Stomach smooth muscle (tissue), 2 donors: ENCODE data around the gene CYP2A6.
"Not testable (repeated sequence)": the region's sequence is repeated elsewhere in the genome, so short reads cannot be mapped to it uniquely, and the experiment has no call there.

Experiments used
- H3K27ac ChIP-seq: one replicate; pipeline ENCODE4 v1.7.0; 2013; ENCODE audit warnings: mild to moderate bottlenecking, low read length, inconsistent platforms
- H3K27me3 ChIP-seq, 2 donors: one replicate each; pipeline ENCODE4 v1.7.0; 2013; ENCODE audit warnings: low read length in 2 of 2; ENCODE audit not compliant: insufficient read depth in 2 of 2, control insufficient read depth in 1 of 2
- H3K36me3 ChIP-seq, 2 donors: one replicate each; pipeline ENCODE4 v1.7.0; 2013; ENCODE audit warnings: low read length in 2 of 2; ENCODE audit not compliant: control insufficient read depth in 2 of 2, insufficient read depth in 2 of 2
- H3K4me1 ChIP-seq: one replicate; pipeline ENCODE4 v1.7.0; 2013; ENCODE audit warnings: low read length; ENCODE audit not compliant: control insufficient read depth, insufficient read depth
- H3K4me3 ChIP-seq, 2 donors: one replicate each; pipeline ENCODE4 v1.7.0; 2013; ENCODE audit warnings: low read length in 2 of 2
- H3K9ac ChIP-seq, 2 donors: one replicate each; pipeline ENCODE4 v1.7.0; 2013; ENCODE audit warnings: low read length in 2 of 2, mild to moderate bottlenecking in 1 of 2
- H3K9me3 ChIP-seq, 2 donors: one replicate each; pipeline ENCODE4 v1.7.0; 2013; ENCODE audit warnings: low read length in 2 of 2; ENCODE audit not compliant: control insufficient read depth in 2 of 2
- donor health status: healthy.
- donor health status: Pancreatic carcinoma.

CYP2A6 gene

GRCh38 chr19:40812571-40812970 lies 37.7 kb downstream of the CYP2A6 start:
- peaks cover 29% of the 10 kb centered on the region for H3K4me1 ChIP-seq
- peaks cover 8 to 13% of the 10 kb centered on the region in 2 donors for H3K36me3 ChIP-seq
- not testable (repeated sequence) for H3K9ac ChIP-seq, H3K27me3 ChIP-seq, H3K27ac ChIP-seq, H3K9me3 ChIP-seq, H3K4me3 ChIP-seq

GRCh38 chr19:40811478-40812341 lies 38.5 kb downstream of the CYP2A6 start:
- peak overlapping the region in 1 of 2 donors; percentile 51 for H3K9ac ChIP-seq
- H3K27me3 ChIP-seq = no peaks in the 10 kb centered on the region
- H3K4me1 ChIP-seq = peaks cover 37% of the 10 kb centered on the region
- H3K4me3 ChIP-seq = peak overlapping the region; percentile 15 to 70
- H3K36me3 ChIP-seq = peaks cover 9 to 17% of the 10 kb centered on the region in 2 donors
- no peaks in the 10 kb centered on the region for H3K9me3 ChIP-seq
- peak overlapping the region; percentile 53 for H3K27ac ChIP-seq

GRCh38 chr19:40810649-40811408 lies 39.4 kb downstream of the CYP2A6 start:
- H3K9me3 ChIP-seq, H3K27me3 ChIP-seq: not testable (repeated sequence)
- Histone ChIP-seq H3K9ac (peak overlapping the region in 1 of 2 donors; percentile 51), H3K27ac (peak overlapping the region; percentile 69), H3K4me1 (peaks cover 45% of the 10 kb centered on the region), H3K36me3 (peaks cover 9 to 17% of the 10 kb centered on the region in 2 donors), H3K4me3 (peak overlapping the region; percentile 39 to 70)

GRCh38 chr19:40810160-40810559 lies 40.1 kb downstream of the CYP2A6 start:
- Histone ChIP-seq H3K36me3 (peaks cover 9 to 20% of the 10 kb centered on the region in 2 donors), H3K27me3 (no peaks in the 10 kb centered on the region), H3K27ac (peak overlapping the region; percentile 69), H3K9ac (no peak overlapping the region), H3K9me3 (no peaks in the 10 kb centered on the region), H3K4me3 (peak overlapping the region in 1 of 2 donors; percentile 70), H3K4me1 (peaks cover 51% of the 10 kb centered on the region)

GRCh38 chr19:40809358-40810086 lies 40.7 kb downstream of the CYP2A6 start:
- Histone ChIP-seq H3K27me3 (no peaks in the 10 kb centered on the region), H3K9me3 (no peaks in the 10 kb centered on the region), H3K36me3 (peaks cover 9 to 20% of the 10 kb centered on the region in 2 donors), H3K4me3 (peak overlapping the region in 1 of 2 donors; percentile 70), H3K4me1 (peaks cover 57% of the 10 kb centered on the region), H3K27ac (no peak overlapping the region), H3K9ac (no peak overlapping the region)

GRCh38 chr19:40808497-40808896 lies 41.8 kb downstream of the CYP2A6 start:
- Histone ChIP-seq H3K9ac (no peak overlapping the region), H3K27me3 (no peaks in the 10 kb centered on the region), H3K9me3 (no peaks in the 10 kb centered on the region), H3K36me3 (peaks cover 9 to 20% of the 10 kb centered on the region in 2 donors), H3K4me3 (no peak overlapping the region), H3K27ac (no peak overlapping the region), H3K4me1 (peaks cover 67% of the 10 kb centered on the region)

- H3K9ac ChIP-seq = no peak overlapping the region
- no peak overlapping the region for H3K27ac ChIP-seq
- H3K4me1 ChIP-seq = peaks cover 70% of the 10 kb centered on the region
- peaks cover 9 to 20% of the 10 kb centered on the region in 2 donors for H3K36me3 ChIP-seq
- H3K27me3 ChIP-seq = no peaks in the 10 kb centered on the region
- no peaks in the 10 kb centered on the region for H3K9me3 ChIP-seq
- no peak overlapping the region for H3K4me3 ChIP-seq
Observed at GRCh38 chr19:40808021-40808325, 42.3 kb downstream of the CYP2A6 start.

- Histone ChIP-seq H3K9ac (peak overlapping the region in 1 of 2 donors; percentile 48), H3K4me1 (peaks cover 71% of the 10 kb centered on the region), H3K4me3 (peak overlapping the region; percentile 5 to 49), H3K9me3 (no peaks in the 10 kb centered on the region), H3K27me3 (no peaks in the 10 kb centered on the region), H3K27ac (peak overlapping the region; percentile 75), H3K36me3 (peaks cover 9 to 20% of the 10 kb centered on the region in 2 donors)
Observed at GRCh38 chr19:40807147-40808020, 42.9 kb downstream of the CYP2A6 start.

- Histone ChIP-seq H3K9me3 (no peaks in the 10 kb centered on the region), H3K9ac (peak overlapping the region in 1 of 2 donors; percentile 48), H3K4me3 (peak overlapping the region in 1 of 2 donors; percentile 49), H3K27me3 (no peaks in the 10 kb centered on the region), H3K27ac (peak overlapping the region; percentile 75), H3K4me1 (peaks cover 72% of the 10 kb centered on the region), H3K36me3 (peaks cover 9 to 22% of the 10 kb centered on the region in 2 donors)
Observed at GRCh38 chr19:40806423-40807146, 43.7 kb downstream of the CYP2A6 start.
